SK-N-SH (cell line): ENCODE measurements around the gene SIGLEC10. TPM values are rescaled to one million over a fixed set of nuclear protein-coding genes. Genes with fewer than 3 reads are reported as not detected.
A peak's percentile ranks its signal among the peaks of the same experiment; 100 is the strongest.

Experiments used
- CTCF ChIA-PET: fragments of 300-600, 350-600 bp; formaldehyde crosslinking; extraction: SDS; loops from one replicate; lab custom pipeline; 2021; lab: Yijun Ruan, JAX
- POLR2A ChIA-PET: fragments of 350-600 bp; sonication (Branson Sonifier 250); formaldehyde crosslinking; extraction: SDS; loops from one replicate; lab custom pipeline; 2020; ENCODE audit warnings: antibody characterized with exemption, inconsistent platforms; lab: Yijun Ruan, JAX
- DNase-seq: peaks from one replicate; pipeline ENCODE4 v3.0.0; 2012
- H2AFZ ChIP-seq: fragments of 200-600 bp; sonication (generic); 2 replicates; pipeline ENCODE4 v1.8.1; 2016; ENCODE audit warnings: antibody characterized with exemption, mild to moderate bottlenecking, low read depth
- H3F3A ChIP-seq: fragments of 200-600 bp; sonication (generic); replicated peaks from 2 replicates; pipeline ENCODE3; 2016; ENCODE audit warnings: antibody characterized with exemption, mild to moderate bottlenecking; ENCODE audit not compliant: insufficient read depth
- H3K27ac ChIP-seq, 2 experiments: fragments of 200-500 bp in 1 of 2; fragments of 200-600 bp in 1 of 2; sonication (Bioruptor generic) in 1 of 2; sonication (generic), shearing (Covaris generic) in 1 of 2; 2 replicates each; pipeline versions ENCODE4 v1.5.1 to v1.6.1; 2014 to 2016; ENCODE audit warnings: low read depth in 2 of 2, inconsistent platforms in 1 of 2, low read length in 1 of 2, mild to moderate bottlenecking in 1 of 2, mixed read lengths in 1 of 2
- H3K27me3 ChIP-seq: fragments of 200-600 bp; sonication (generic), shearing (Covaris generic); 2 replicates; pipeline ENCODE4 v1.6.1; 2016; ENCODE audit warnings: mixed run types; ENCODE audit not compliant: insufficient read depth
- H3K36me3 ChIP-seq, 2 experiments: fragments of 200-500 bp in 1 of 2; fragments of 200-600 bp in 1 of 2; sonication (Bioruptor generic) in 1 of 2; sonication (generic) in 1 of 2; replicated peaks in 1 of 2; 2 replicates each; pipeline versions ENCODE3 to v1.5.1; 2014 to 2016; ENCODE audit warnings: low read length in 1 of 2, mild to moderate bottlenecking in 1 of 2; ENCODE audit not compliant: insufficient read depth in 2 of 2, control insufficient read depth in 1 of 2
- H3K4me1 ChIP-seq, 2 experiments: fragments of 200-500 bp in 1 of 2; fragments of 200-600 bp in 1 of 2; sonication (Bioruptor generic) in 1 of 2; sonication (generic), shearing (Covaris generic) in 1 of 2; 2 replicates each; pipeline versions ENCODE4 v1.5.1 to v1.6.1; 2014 to 2016; ENCODE audit warnings: low read depth in 1 of 2, low read length in 1 of 2, mixed run types in 1 of 2; ENCODE audit not compliant: insufficient read depth in 2 of 2, control insufficient read depth in 1 of 2
- H3K4me2 ChIP-seq: fragments of 200-600 bp; sonication (generic), shearing (Covaris generic); 2 replicates; pipeline ENCODE4 v1.6.1; 2017; ENCODE audit warnings: mixed run types
- H3K4me3 ChIP-seq, 2 experiments: fragments of 200-500 bp in 1 of 2; fragments of 200-600 bp in 1 of 2; sonication (Bioruptor generic) in 1 of 2; sonication (generic), shearing (Covaris generic) in 1 of 2; 2 replicates each; pipeline versions ENCODE4 v1.5.1 to v1.8.1; 2014 to 2016; ENCODE audit warnings: low read depth in 2 of 2, inconsistent platforms in 1 of 2, low read length in 1 of 2, mild to moderate bottlenecking in 1 of 2, mixed read lengths in 1 of 2, moderate library complexity in 1 of 2
- H3K79me2 ChIP-seq: fragments of 200-600 bp; sonication (generic); 2 replicates; pipeline ENCODE4 v1.8.1; 2017; ENCODE audit warnings: mild to moderate bottlenecking; ENCODE audit not compliant: insufficient read depth
- H3K9ac ChIP-seq: fragments of 200-600 bp; sonication (generic); 2 replicates; pipeline ENCODE4 v1.6.1; 2017; ENCODE audit warnings: mixed run types
- H3K9me2 ChIP-seq: fragments of 200-600 bp; sonication (generic); 2 replicates; pipeline ENCODE4 v1.6.1; 2017; ENCODE audit warnings: mixed run types
- H3K9me3 ChIP-seq: fragments of 200-600 bp; sonication (generic); 2 replicates; pipeline ENCODE4 v1.6.1; 2017; ENCODE audit warnings: mixed run types, mild to moderate bottlenecking, moderate library complexity
- H4K20me1 ChIP-seq: fragments of 200-600 bp; sonication (generic); 2 replicates; pipeline ENCODE4 v1.6.1; 2017; ENCODE audit warnings: mild to moderate bottlenecking, mixed run types; ENCODE audit not compliant: insufficient read depth
- EZH2phosphoT487 ChIP-seq: fragments of 200-600 bp; sonication (generic); IDR thresholded peaks from 2 replicates; pipeline ENCODE4 v1.6.1; 2017; ENCODE audit warnings: low read depth, mixed run types, mild to moderate bottlenecking, antibody characterized with exemption, moderate library complexity, borderline replicate concordance
- GATA2 ChIP-seq: sonication (generic); formaldehyde crosslinking; IDR thresholded peaks from 2 replicates; pipeline ENCODE4 v1.5.0; 2020; ENCODE audit warnings: mild to moderate bottlenecking, missing genetic modification reagents
- IRF3 ChIP-seq: fragments of 150-350 bp; IDR thresholded peaks from 2 replicates; pipeline ENCODE4 v1.6.1; 2016; ENCODE audit warnings: mild to moderate bottlenecking, low read depth, low read length
- MAX ChIP-seq: IDR thresholded peaks from 2 replicates; pipeline ENCODE4 v1.4.0; 2012; ENCODE audit warnings: low read depth
- MEF2A ChIP-seq: IDR thresholded peaks from 2 replicates; pipeline ENCODE4 v1.4.0; 2012; ENCODE audit warnings: low read depth, borderline replicate concordance
- MXI1 ChIP-seq: IDR thresholded peaks from 2 replicates; pipeline ENCODE4 v1.6.1; 2012; ENCODE audit warnings: mild to moderate bottlenecking, low read depth, low read length, improper control_type of control experiment
- NFIC ChIP-seq: IDR thresholded peaks from 2 replicates; pipeline ENCODE4 v1.4.0; 2012; ENCODE audit warnings: borderline replicate concordance
- NRF1 ChIP-seq: IDR thresholded peaks from 2 replicates; pipeline ENCODE4 v1.6.1; 2012; ENCODE audit warnings: low read depth, mild to moderate bottlenecking, low read length
- RCOR1 ChIP-seq: fragments of 150-350 bp; IDR thresholded peaks from 2 replicates; pipeline ENCODE4 v1.6.1; 2017; ENCODE audit warnings: antibody characterized with exemption, low read length
- REST ChIP-seq: IDR thresholded peaks from 2 replicates; pipeline ENCODE4 v1.6.1; 2012; ENCODE audit warnings: mild to moderate bottlenecking, low read depth, low read length, moderate library complexity
- RFX5 ChIP-seq: IDR thresholded peaks from 2 replicates; pipeline ENCODE4 v1.6.1; 2012; ENCODE audit warnings: mild to moderate bottlenecking, improper control_type of control experiment, low read length
- RXRA ChIP-seq: IDR thresholded peaks from 2 replicates; pipeline ENCODE4 v1.4.0; 2012; ENCODE audit warnings: low read depth, mild to moderate bottlenecking, borderline replicate concordance
- SIN3A ChIP-seq: IDR thresholded peaks from 2 replicates; pipeline ENCODE4 v1.6.1; 2012; ENCODE audit warnings: low read depth, mild to moderate bottlenecking, low read length, moderate library complexity, borderline replicate concordance
- SMC3 ChIP-seq: IDR thresholded peaks from 2 replicates; pipeline ENCODE4 v1.6.1; 2012; ENCODE audit warnings: low read depth, low read length, improper control_type of control experiment
- TCF12 ChIP-seq: IDR thresholded peaks from 2 replicates; pipeline ENCODE4 v1.4.0; 2012
- YY1 ChIP-seq: IDR thresholded peaks from 2 replicates; pipeline ENCODE4 v1.4.0; 2012; ENCODE audit warnings: low read depth, mild to moderate bottlenecking
- WGBS: methylation state at CpG from one replicate; pipeline ENCODE4 v1.1.6; 2017; ENCODE audit warnings: low lambda C conversion rate; 5-methylcytosine and 5-hydroxymethylcytosine counted together
- polyA plus RNA-seq, 3 experiments: library from polyadenylated mRNA; depleted of rRNA; stranded (reverse); fragments of >200 nt; gene quantifications; 2 replicates each; pipeline ENCODE4 v1.2.3, GENCODE V29; 2012

Gene SIGLEC10
- polyA plus RNA-seq, 1 of the 3 experiments (the other 2 are of a cell fraction), result not detected

- TF ChIP-seq RXRA (peak; percentile 39; the same call in 1 of the 2 replicates), REST (no peak), EZH2phosphoT487 (no peak), IRF3 (no peak), NRF1 (peak; percentile 71), RFX5 (peak; percentile 49; the same call in 1 of the 2 replicates), MEF2A (no peak), GATA2 (CRISPR knock-in tag) (no peak), RCOR1 (no peak)
Observed at GRCh38 chr19:51366389-51367254, 50.8 kb downstream of the SIGLEC10 start (continued).

- WGBS, result 1% methylated on average over 19 of the region's 27 CpGs
- H3K27ac ChIP-seq, result peak within 1 kb of the TSS; percentile 79 to 84
- H3K27me3 ChIP-seq, result no peaks in the 10 kb centered on the region
- DNase-seq, result no peak
- H3K79me2 ChIP-seq, result peaks cover 6% of the 10 kb centered on the region
- CTCF ChIA-PET, result interaction anchor here (1.3 kb wide), 1 partner anchor 25 kb away, joined by 5 read pairs; no protein-coding TSS in a partner anchor
- no peaks in the 10 kb centered on the region for H3K9me2 ChIP-seq
- no peaks in the 10 kb centered on the region for H4K20me1 ChIP-seq
- peak within 1 kb of the TSS; percentile 95 for H2AFZ ChIP-seq
- no peaks in the 10 kb centered on the region for H3K9me3 ChIP-seq
- TF ChIP-seq EZH2phosphoT487 (no peak), SMC3 (no peak), NRF1 (no peak), REST (no peak), NFIC (no peak), TCF12 (no peak), YY1 (peak; percentile 65; the same call in 1 of the 2 replicates), SIN3A (peak; percentile 61; the same call in 1 of the 2 replicates), MAX (peak; percentile 75), MXI1 (peak; percentile 84)
- peaks cover 6 to 21% of the 10 kb centered on the region in 2 experiments; a peak in 3 of 4 replicates for H3K4me1 ChIP-seq
- H3K4me2 ChIP-seq, result peak within 1 kb of the TSS; percentile 100
- H3K9ac ChIP-seq, result peak within 1 kb of the TSS; percentile 87
- H3F3A ChIP-seq, result no peaks in the 10 kb centered on the region
- POLR2A ChIA-PET, result no interaction called here
- H3K36me3 ChIP-seq, result no peaks in the 10 kb centered on the region
- peak within 1 kb of the TSS; percentile 77 to 80 for H3K4me3 ChIP-seq
Observed at GRCh38 chr19:51365965-51366388, 51.5 kb downstream of the SIGLEC10 start, which contains the start of gene ETFB. Gene ETFB, minus strand, starts transcription at chr19:51366388. Its CDS starts 62 bp downstream, at chr19:51366326.
